NB4 (cell line): Measurements from ENCODE around the gene CPT1B.

Experiments used
- CTCF ChIP-seq: IDR thresholded peaks from one replicate; pipeline ENCODE4 v1.5.1; 2012; ENCODE audit warnings: low read depth, low read length
- POLR2A ChIP-seq: IDR thresholded peaks from 2 replicates; pipeline ENCODE4 v1.6.1; 2011; ENCODE audit warnings: mild to moderate bottlenecking; ENCODE audit not compliant: insufficient read length; ENCODE audit errors: extremely low read depth

GRCh38 chr22:50595189-50595588 is 17.0 kb upstream of the CPT1B start:
- TF ChIP-seq CTCF: no peak
- TF ChIP-seq POLR2A: no peak
